Panc1 (cell line): ENCODE results near the gene RAD52. TPM values are rescaled to one million over a fixed set of nuclear protein-coding genes. Genes with fewer than 3 reads are reported as not detected.
A peak's percentile ranks its signal among the peaks of the same experiment; 100 is the strongest.

Experiments used
- ATAC-seq: fragments of 200-7000 bp; cut with Tn5 transposase; 2 replicates; pipeline ENCODE4 v1.9.1; 2020; ENCODE audit warnings: mild to moderate bottlenecking, moderate library complexity
- BruUV-seq: library from RNA; stranded (reverse); fragments of 400-500 nt; replicated peaks from 2 replicates; lab custom pipeline; 2021; lab: Mats Ljungman, UMichigan
- CTCF ChIA-PET: fragments of 300-600 bp; sonication (Branson Sonifier 250); formaldehyde crosslinking; loops from one replicate; lab custom pipeline; 2022; ENCODE audit warnings: antibody characterized with exemption; lab: Charles Lee
- POLR2A ChIA-PET: fragments of 300-600 bp; sonication (Branson Sonifier 250); formaldehyde crosslinking; loops from one replicate; lab custom pipeline; 2022; ENCODE audit warnings: antibody characterized with exemption; lab: Charles Lee
- DNase-seq: peaks from one replicate; pipeline ENCODE4 v3.0.0-alpha.2; 2010; ENCODE audit warnings: low read depth, low spot score
- H3K27ac ChIP-seq: 2 replicates; pipeline ENCODE4 v1.5.1; 2011; ENCODE audit warnings: mild to moderate bottlenecking, low read length, inconsistent platforms
- H3K27me3 ChIP-seq: fragments of 200-500 bp; sonication (Bioruptor generic); 2 replicates; pipeline ENCODE4 v1.6.0; 2014; ENCODE audit warnings: low read length, inconsistent platforms; ENCODE audit not compliant: control insufficient read depth, insufficient read depth
- H3K36me3 ChIP-seq: fragments of 200-500 bp; sonication (Bioruptor generic); 2 replicates; pipeline ENCODE4 v1.5.1; 2014; ENCODE audit warnings: inconsistent platforms, mild to moderate bottlenecking, low read length, moderate library complexity; ENCODE audit not compliant: control insufficient read depth, insufficient read depth
- H3K4me1 ChIP-seq: 2 replicates; pipeline ENCODE4 v1.5.1; 2011; ENCODE audit warnings: inconsistent platforms, mild to moderate bottlenecking, low read length, moderate library complexity; ENCODE audit not compliant: control insufficient read depth, insufficient read depth
- H3K4me3 ChIP-seq, 2 experiments: 2 replicates each; pipeline ENCODE4 v1.5.1; 2011 to 2012; ENCODE audit warnings: low read depth in 2 of 2, low read length in 2 of 2, mild to moderate bottlenecking in 2 of 2, inconsistent platforms in 1 of 2, moderate library complexity in 1 of 2
- H3K9me3 ChIP-seq: fragments of 200-500 bp; sonication (Bioruptor generic); 2 replicates; pipeline ENCODE4 v1.5.1; 2014; ENCODE audit warnings: low read depth, mild to moderate bottlenecking, inconsistent platforms, low read length, moderate library complexity; ENCODE audit not compliant: control insufficient read depth, insufficient read depth
- CTCF ChIP-seq: fragments of 450-650 bp; IDR thresholded peaks from 2 replicates; pipeline ENCODE4 v1.5.1; 2017; ENCODE audit warnings: mild to moderate bottlenecking
- POLR2AphosphoS5 ChIP-seq: IDR thresholded peaks from 2 replicates; pipeline ENCODE4 v1.6.1; 2012; ENCODE audit warnings: mild to moderate bottlenecking, low read depth, low read length, moderate library complexity
- REST ChIP-seq, 2 experiments: IDR thresholded peaks; 2 replicates each; pipeline ENCODE4 v1.6.1; 2011 to 2012; ENCODE audit warnings: low read depth in 2 of 2, control low read depth in 1 of 2, low read length in 1 of 2, mild to moderate bottlenecking in 1 of 2, moderate library complexity in 1 of 2; ENCODE audit not compliant: insufficient read depth in 1 of 2
- SIN3A ChIP-seq: IDR thresholded peaks from 2 replicates; pipeline ENCODE4 v1.6.1; 2012; ENCODE audit warnings: low read depth, mild to moderate bottlenecking, low read length, moderate library complexity, borderline replicate concordance; ENCODE audit not compliant: insufficient read depth
- TCF7L2 ChIP-seq: IDR thresholded peaks from 2 replicates; pipeline ENCODE4 v1.6.1; 2011; ENCODE audit warnings: mild to moderate bottlenecking, low read depth, low read length, inconsistent platforms
- in situ Hi-C: cut with HindIII; loops from 2 replicates; pipeline ENCODE4 v1.10.0; 2016; ENCODE audit warnings: low sequenced_read_pairs, low pct_unique_long_range_greater_than_20kb
- intact Hi-C: fragments of 100-400 bp; cut with micrococcal nuclease; formaldehyde crosslinking; loops from one replicate; pipeline ENCODE4 v1.10.0; 2022; ENCODE audit not compliant: unreplicated experiment
- total RNA-seq: library from RNA; stranded (reverse); gene quantifications from one replicate; pipeline ENCODE4 v1.2.1, GENCODE V29; 2021; ENCODE audit not compliant: unreplicated experiment

Gene RAD52
- total RNA-seq, 1 experiment from 2014 or later, result 15.8 TPM

GRCh38 chr12:879641-880040 lies 69.9 kb downstream of the RAD52 start:
- in situ Hi-C loops (no loop called here), intact Hi-C loops (no loop called here)
- TF ChIP-seq TCF7L2 (no peak), POLR2AphosphoS5 (no peak), CTCF (no peak), REST (IDR thresholded peaks at IDR 0.05; ENCODE audit: insufficient read depth in 1 of 2, low read depth in 2 of 2, low read length in 1 of 2) (no peak), SIN3A (no peak)
- Histone ChIP-seq H3K27me3 (no peaks in the 10 kb centered on the region), H3K9me3 (no peaks in the 10 kb centered on the region), H3K27ac (no peak overlapping the region), H3K36me3 (peaks cover 37% of the 10 kb centered on the region), H3K4me3 (no peak overlapping the region), H3K4me1 (no peaks in the 10 kb centered on the region)
- ChIA-PET POLR2A (no interaction called here), CTCF (no interaction called here)
- no peak for ATAC-seq
- no TSS peak for BruUV-seq
- DNase-seq, result no peak

- Histone ChIP-seq H3K4me3 (no peak overlapping the region), H3K27ac (no peak overlapping the region), H3K4me1 (no peaks in the 10 kb centered on the region), H3K9me3 (no peaks in the 10 kb centered on the region), H3K27me3 (no peaks in the 10 kb centered on the region), H3K36me3 (peaks cover 33% of the 10 kb centered on the region)
- ChIA-PET CTCF (no interaction called here), POLR2A (interaction anchor here (0.7 kb wide), 1 partner anchor 312 kb away, joined by 4 read pairs; no protein-coding TSS in a partner anchor)
- in situ Hi-C loops (no loop called here), intact Hi-C loops (no loop called here)
- TF ChIP-seq CTCF, result no peak
- TF ChIP-seq SIN3A, result no peak
- TSS peak; percentile 1 for BruUV-seq
- no peak for DNase-seq
- ATAC-seq, result no peak
Observed at GRCh38 chr12:873954-874353, 75.5 kb downstream of the RAD52 start.
